Neuronal stem cell (in vitro differentiated cells): ENCODE results near the gene RPS6KC1.

ENCODE experiments used
- DNase-seq: peaks from one replicate; pipeline ENCODE4 v3.0.0-alpha.2; 2013; ENCODE audit warnings: low spot score
- H2AFZ ChIP-seq: one replicate; pipeline ENCODE4 v1.6.1; 2013; ENCODE audit warnings: mild to moderate bottlenecking, low read length, inconsistent platforms
- H2AK5ac ChIP-seq: 2 replicates; pipeline ENCODE4 v1.6.1; 2013; ENCODE audit warnings: low read depth, mild to moderate bottlenecking, inconsistent platforms, low read length, moderate library complexity, mixed read lengths
- H2BK120ac ChIP-seq: 2 replicates; pipeline ENCODE4 v1.6.1; 2013; ENCODE audit warnings: low read depth, mild to moderate bottlenecking, inconsistent platforms, low read length, moderate library complexity, mixed read lengths
- H2BK12ac ChIP-seq: one replicate; pipeline ENCODE4 v1.6.1; 2013; ENCODE audit warnings: low read length, inconsistent platforms
- H2BK15ac ChIP-seq: 2 replicates; pipeline ENCODE4 v1.6.1; 2013; ENCODE audit warnings: mild to moderate bottlenecking, low read length, inconsistent platforms, mixed read lengths
- H2BK5ac ChIP-seq: one replicate; pipeline ENCODE4 v1.6.1; 2013; ENCODE audit warnings: inconsistent platforms, mild to moderate bottlenecking, low read length, moderate library complexity
- H3K14ac ChIP-seq: one replicate; pipeline ENCODE4 v1.6.1; 2013; ENCODE audit warnings: low read length, inconsistent platforms
- H3K18ac ChIP-seq: 2 replicates; pipeline ENCODE4 v1.6.1; 2013; ENCODE audit warnings: low read length, inconsistent platforms
- H3K23ac ChIP-seq: 2 replicates; pipeline ENCODE4 v1.6.1; 2013; ENCODE audit warnings: low read depth, mild to moderate bottlenecking, mixed read lengths, low read length, inconsistent platforms; ENCODE audit not compliant: poor library complexity
- H3K27ac ChIP-seq: replicated peaks from 3 replicates; pipeline ENCODE4 v1.5.1; 2013; ENCODE audit warnings: low read length, inconsistent platforms
- H3K27me3 ChIP-seq, 3 experiments: 2 replicates each; pipeline ENCODE4 v1.6.1; 2013; ENCODE audit warnings: low read length in 3 of 3, mild to moderate bottlenecking in 2 of 3, inconsistent platforms in 1 of 3, low read depth in 1 of 3, mixed read lengths in 1 of 3, moderate library complexity in 1 of 3; ENCODE audit not compliant: control insufficient read depth in 3 of 3, insufficient read depth in 3 of 3
- H3K36me3 ChIP-seq, 2 donors: replicated peaks in 1 of 2; 2 replicates each; pipeline ENCODE4 v1.6.1; 2013; ENCODE audit warnings: low read length in 2 of 2; ENCODE audit not compliant: control insufficient read depth in 2 of 2, insufficient read depth in 2 of 2
- H3K4ac ChIP-seq: 2 replicates; pipeline ENCODE4 v1.6.1; 2013; ENCODE audit warnings: inconsistent platforms, mild to moderate bottlenecking, low read length, moderate library complexity
- H3K4me1 ChIP-seq, 2 donors: 1 replicate in 1 of 2; 2 replicates in 1 of 2; pipeline ENCODE4 v1.6.1; 2013; ENCODE audit warnings: low read length in 2 of 2, low read depth in 1 of 2; ENCODE audit not compliant: control insufficient read depth in 2 of 2, insufficient read depth in 1 of 2
- H3K4me2 ChIP-seq: one replicate; pipeline ENCODE4 v1.6.1; 2013; ENCODE audit warnings: mild to moderate bottlenecking, low read length, inconsistent platforms; ENCODE audit not compliant: insufficient read depth, poor library complexity, severe bottlenecking
- H3K4me3 ChIP-seq, 2 donors: 2 replicates each; pipeline ENCODE4 v1.5.1; 2013; ENCODE audit warnings: low read length in 2 of 2, mild to moderate bottlenecking in 2 of 2, inconsistent platforms in 1 of 2, moderate library complexity in 1 of 2
- H3K79me1 ChIP-seq: one replicate; pipeline ENCODE4 v1.6.1; 2013; ENCODE audit warnings: low read depth, mild to moderate bottlenecking, inconsistent platforms, low read length, moderate library complexity
- H3K9ac ChIP-seq: one replicate; pipeline ENCODE4 v1.6.1; 2013; ENCODE audit warnings: mild to moderate bottlenecking, low read depth, low read length, inconsistent platforms; ENCODE audit not compliant: poor library complexity
- H3K9me3 ChIP-seq, 2 donors: replicated peaks in 1 of 2; 2 replicates each; pipeline versions ENCODE3 to v1.6.1; 2013; ENCODE audit warnings: low read length in 2 of 2, mild to moderate bottlenecking in 2 of 2, inconsistent platforms in 1 of 2, low read depth in 1 of 2, mixed read lengths in 1 of 2, moderate library complexity in 1 of 2; ENCODE audit not compliant: control insufficient read depth in 2 of 2, insufficient read depth in 1 of 2
- H4K8ac ChIP-seq: one replicate; pipeline ENCODE4 v1.6.1; 2013; ENCODE audit warnings: low read depth, mild to moderate bottlenecking, inconsistent platforms, low read length, moderate library complexity
- H4K91ac ChIP-seq: one replicate; pipeline ENCODE4 v1.6.1; 2013; ENCODE audit warnings: low read length, low read depth, mild to moderate bottlenecking, inconsistent platforms; ENCODE audit not compliant: poor library complexity
- WGBS, 2 donors: extraction: QIAGEN DNeasy Blood & Tissue Kit; methylation state at CpG; one replicate each; pipeline ENCODE4 v1.1.7; 2013; ENCODE audit warnings: missing lambda C conversion rate in 2 of 2, mixed read lengths in 1 of 2; ENCODE audit not compliant: insufficient read length in 2 of 2, insufficient replicate concordance in 1 of 2; ENCODE audit errors: extremely low coverage in 2 of 2; 5-methylcytosine and 5-hydroxymethylcytosine counted together

RPS6KC1 gene

GRCh38 chr1:213136190-213136917 lies 85.3 kb downstream of the RPS6KC1 start:
- Histone ChIP-seq H2BK5ac (no peak overlapping the region), H4K91ac (no peak overlapping the region), H3K79me1 (no peaks in the 10 kb centered on the region), H3K4me2 (no peak overlapping the region), H3K4me1 (peaks cover 0 to 2% of the 10 kb centered on the region in 2 donors), H3K9ac (no peak overlapping the region), H2AK5ac (no peak overlapping the region), H3K18ac (no peak overlapping the region), H3K4ac (no peak overlapping the region), H3K23ac (no peak overlapping the region), H3K14ac (no peak overlapping the region), H3K27me3 (no peaks in the 10 kb centered on the region), H3K36me3 (no peaks in the 10 kb centered on the region), H2BK12ac (no peak overlapping the region), H2BK15ac (no peak overlapping the region), H4K8ac (no peak overlapping the region), H3K9me3 (peaks cover 0 to 8% of the 10 kb centered on the region in 2 donors), H3K27ac (no peak overlapping the region), H2BK120ac (no peak overlapping the region), H2AFZ (no peak overlapping the region), H3K4me3 (no peak overlapping the region)
- DNase-seq: no peak
- no CpG with 5 or more reads among the region's 5 CpGs for WGBS, 2 donors

GRCh38 chr1:213138391-213138790 lies 87.3 kb downstream of the RPS6KC1 start:
- Histone ChIP-seq H3K23ac (no peak overlapping the region), H4K8ac (no peak overlapping the region), H2BK5ac (no peak overlapping the region), H3K27ac (no peak overlapping the region), H2AK5ac (no peak overlapping the region), H3K36me3 (no peaks in the 10 kb centered on the region), H3K4me1 (peaks cover 0 to 2% of the 10 kb centered on the region in 2 donors), H4K91ac (no peak overlapping the region), H2BK12ac (no peak overlapping the region), H3K9me3 (peaks cover 0 to 8% of the 10 kb centered on the region in 2 donors), H3K4me3 (no peak overlapping the region), H2BK15ac (no peak overlapping the region), H3K4ac (no peak overlapping the region), H3K14ac (no peak overlapping the region), H3K18ac (no peak overlapping the region), H3K9ac (no peak overlapping the region), H3K27me3 (no peaks in the 10 kb centered on the region), H2AFZ (no peak overlapping the region), H2BK120ac (no peak overlapping the region), H3K79me1 (no peaks in the 10 kb centered on the region), H3K4me2 (no peak overlapping the region)
- DNase-seq: no peak
- no CpG with 5 or more reads among the region's 4 CpGs for WGBS, 2 donors

- Histone ChIP-seq H2BK120ac (no peak overlapping the region), H3K4me1 (peaks cover 0 to 2% of the 10 kb centered on the region in 2 donors), H3K14ac (no peak overlapping the region), H3K27ac (no peak overlapping the region), H4K91ac (no peak overlapping the region), H3K4me2 (no peak overlapping the region), H3K4ac (no peak overlapping the region), H3K9me3 (peaks cover 0 to 8% of the 10 kb centered on the region in 2 donors), H3K79me1 (no peaks in the 10 kb centered on the region), H3K4me3 (no peak overlapping the region), H2BK12ac (no peak overlapping the region), H2AFZ (no peak overlapping the region), H4K8ac (no peak overlapping the region), H2AK5ac (no peak overlapping the region), H3K23ac (no peak overlapping the region), H2BK5ac (no peak overlapping the region), H3K9ac (no peak overlapping the region), H3K27me3 (no peaks in the 10 kb centered on the region), H3K36me3 (no peaks in the 10 kb centered on the region), H2BK15ac (no peak overlapping the region), H3K18ac (no peak overlapping the region)
- DNase-seq: no peak
- WGBS, 2 donors: no CpG with 5 or more reads among the region's 1 CpG
Observed at GRCh38 chr1:213138892-213139291, 87.9 kb downstream of the RPS6KC1 start.

- Histone ChIP-seq H3K79me1 (no peaks in the 10 kb centered on the region), H3K9me3 (no peaks in the 10 kb centered on the region), H3K9ac (no peak overlapping the region), H2AK5ac (no peak overlapping the region), H3K36me3 (no peaks in the 10 kb centered on the region), H3K4me1 (no peaks in the 10 kb centered on the region), H3K18ac (no peak overlapping the region), H3K27me3 (no peaks in the 10 kb centered on the region), H2BK15ac (no peak overlapping the region), H2BK120ac (no peak overlapping the region), H3K4ac (no peak overlapping the region), H2BK5ac (no peak overlapping the region), H2BK12ac (no peak overlapping the region), H4K8ac (no peak overlapping the region), H3K14ac (no peak overlapping the region), H3K4me3 (no peak overlapping the region), H3K23ac (no peak overlapping the region), H2AFZ (no peak overlapping the region), H3K27ac (no peak overlapping the region), H3K4me2 (no peak overlapping the region), H4K91ac (no peak overlapping the region)
- WGBS, 2 donors: no CpG with 5 or more reads among the region's 2 CpGs
- DNase-seq: no peak
Observed at GRCh38 chr1:213148905-213149304, 97.9 kb downstream of the RPS6KC1 start.
